GM19240 (cell line): ENCODE measurements around the gene HEXD.
"Not testable (repeated sequence)": the region's sequence is repeated elsewhere in the genome, so short reads cannot be mapped to it uniquely, and the experiment has no call there.

Source experiments
- DNase-seq: peaks from one replicate; pipeline ENCODE4 v3.0.0; 2011; ENCODE audit warnings: low spot score; ENCODE audit not compliant: insufficient read length

Gene HEXD

DNA sequence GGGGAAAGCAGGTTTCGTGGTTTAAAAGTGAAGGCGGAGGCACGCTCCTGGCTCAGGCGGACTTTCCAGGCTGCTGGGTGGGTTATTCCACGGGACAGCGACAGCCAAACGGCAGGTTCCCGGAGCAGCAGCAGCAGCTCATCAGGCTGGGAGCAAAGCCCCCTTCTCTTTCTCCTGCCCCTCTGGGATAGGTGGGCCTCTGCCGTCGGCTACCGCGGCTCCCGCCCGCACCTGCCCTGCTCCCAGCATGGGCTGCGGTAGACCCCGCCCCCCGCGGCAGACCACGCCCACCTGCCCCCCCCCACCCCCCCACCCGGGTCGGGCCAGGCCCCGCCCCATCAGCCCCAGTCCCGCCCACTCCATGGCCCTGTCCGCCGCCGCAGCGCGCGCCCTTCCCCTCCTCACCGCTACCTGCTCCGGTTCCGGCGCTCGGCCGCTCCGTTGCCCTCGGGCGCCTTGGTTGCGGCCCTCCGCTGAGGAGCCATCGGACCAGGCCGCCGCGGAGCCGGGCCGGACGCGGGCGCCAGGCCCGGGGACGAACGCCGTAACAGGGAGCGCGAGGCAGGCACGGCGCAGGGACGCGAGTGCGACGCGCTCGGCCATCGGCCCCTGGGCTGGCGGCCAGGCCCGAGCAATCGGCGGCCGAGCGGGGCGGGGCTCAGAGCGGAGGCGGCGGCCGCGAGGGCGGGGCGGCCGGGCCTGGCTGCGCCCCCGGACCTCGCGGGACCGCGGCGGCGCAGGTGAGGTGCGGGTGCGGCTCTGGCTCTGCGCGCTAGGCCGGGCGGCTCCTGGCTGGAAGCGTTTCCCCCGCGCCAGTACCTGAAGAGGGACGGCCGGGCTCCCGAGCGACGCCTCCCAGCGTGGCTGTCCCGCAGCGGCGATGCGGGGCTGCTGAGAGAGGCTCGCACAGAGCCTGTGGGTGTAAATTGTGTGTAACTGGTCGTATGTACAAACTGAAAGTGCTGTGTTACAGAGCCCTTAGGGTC, at the start of gene HEXD, which contains the start of gene OGFOD3:
Gene HEXD, plus strand, starts transcription at position 347 of the 986 bp plus-strand sequence. CDS start 1,453 bp downstream, outside the sequence.
Gene OGFOD3, minus strand, starts transcription at position 586 of the 986 bp plus-strand sequence. Its CDS starts 101 bp downstream, at position 485.
- DNase-seq = peak; percentile 87

DNA sequence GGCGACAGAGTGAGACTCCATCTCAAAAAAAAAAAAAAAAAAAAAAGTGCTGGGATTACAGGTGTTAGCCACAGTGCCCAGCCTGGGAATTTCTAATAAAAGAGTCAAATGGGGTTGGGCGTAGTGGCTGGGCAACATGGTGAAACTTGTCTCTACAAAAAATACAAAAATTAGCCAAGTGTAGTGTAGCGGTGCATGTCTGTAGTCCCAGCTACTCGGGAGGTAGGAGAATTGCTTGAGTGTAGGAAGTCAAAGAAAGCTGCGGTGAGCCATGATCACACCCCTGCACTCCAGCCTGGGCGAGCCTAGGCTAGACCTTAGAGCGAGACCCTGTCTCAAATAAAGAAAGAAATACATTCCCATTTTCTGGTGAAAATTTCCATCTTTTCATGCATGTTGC, 48.9 kb upstream of the HEXD start:
- DNase-seq = no peak

DNA sequence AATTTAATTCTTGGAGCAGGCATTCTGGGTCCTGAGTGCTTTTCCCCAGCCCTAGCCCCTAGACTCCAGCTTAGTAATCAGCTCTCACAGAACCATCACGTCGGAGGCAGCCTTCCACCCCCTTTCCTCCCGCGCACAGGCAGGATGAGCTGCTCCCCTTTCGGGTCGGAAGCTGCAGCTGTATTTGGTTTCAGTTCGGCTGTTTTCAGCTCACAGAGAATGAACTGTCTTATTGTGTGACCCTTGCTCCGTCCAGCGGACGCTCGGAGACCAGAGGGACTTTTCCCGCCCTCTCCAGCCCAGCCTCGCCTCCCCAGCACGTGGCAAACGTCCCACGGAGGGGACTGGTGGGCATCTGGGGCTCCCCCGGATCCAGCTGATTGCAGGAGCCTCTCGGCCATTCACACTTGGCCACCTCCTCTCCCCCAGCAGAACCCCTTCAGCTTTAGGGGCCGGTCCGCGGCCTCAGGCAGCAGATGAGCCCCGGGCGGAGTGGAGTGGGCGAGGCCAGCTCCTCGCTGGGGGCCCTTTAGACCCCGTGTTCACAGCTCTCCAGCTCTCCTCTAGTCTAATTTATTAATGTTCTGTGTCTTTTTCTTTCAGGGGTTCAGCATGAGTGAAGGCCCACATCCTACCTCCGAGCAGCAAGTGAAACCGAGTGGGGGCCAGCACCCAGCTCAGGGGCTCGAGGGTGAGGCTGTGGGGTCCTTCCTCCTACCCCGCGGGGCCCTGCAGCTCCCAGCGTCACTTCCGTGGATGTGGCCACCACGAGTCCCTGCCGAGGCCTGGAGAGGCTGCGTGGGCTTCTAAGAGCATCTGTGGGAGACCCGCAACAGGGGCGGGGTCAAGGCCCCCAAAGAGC, 47.4 kb upstream of the HEXD start:
- DNase-seq = peak; percentile 63

- no peak for DNase-seq
Measured at GRCh38 chr17:82371333-82372248, 46.6 kb upstream of the HEXD start, which contains the start of gene UTS2R. Gene UTS2R, plus strand, starts transcription at chr17:82371765. Its CDS starts 2,560 bp downstream, at chr17:82374325.

DNA sequence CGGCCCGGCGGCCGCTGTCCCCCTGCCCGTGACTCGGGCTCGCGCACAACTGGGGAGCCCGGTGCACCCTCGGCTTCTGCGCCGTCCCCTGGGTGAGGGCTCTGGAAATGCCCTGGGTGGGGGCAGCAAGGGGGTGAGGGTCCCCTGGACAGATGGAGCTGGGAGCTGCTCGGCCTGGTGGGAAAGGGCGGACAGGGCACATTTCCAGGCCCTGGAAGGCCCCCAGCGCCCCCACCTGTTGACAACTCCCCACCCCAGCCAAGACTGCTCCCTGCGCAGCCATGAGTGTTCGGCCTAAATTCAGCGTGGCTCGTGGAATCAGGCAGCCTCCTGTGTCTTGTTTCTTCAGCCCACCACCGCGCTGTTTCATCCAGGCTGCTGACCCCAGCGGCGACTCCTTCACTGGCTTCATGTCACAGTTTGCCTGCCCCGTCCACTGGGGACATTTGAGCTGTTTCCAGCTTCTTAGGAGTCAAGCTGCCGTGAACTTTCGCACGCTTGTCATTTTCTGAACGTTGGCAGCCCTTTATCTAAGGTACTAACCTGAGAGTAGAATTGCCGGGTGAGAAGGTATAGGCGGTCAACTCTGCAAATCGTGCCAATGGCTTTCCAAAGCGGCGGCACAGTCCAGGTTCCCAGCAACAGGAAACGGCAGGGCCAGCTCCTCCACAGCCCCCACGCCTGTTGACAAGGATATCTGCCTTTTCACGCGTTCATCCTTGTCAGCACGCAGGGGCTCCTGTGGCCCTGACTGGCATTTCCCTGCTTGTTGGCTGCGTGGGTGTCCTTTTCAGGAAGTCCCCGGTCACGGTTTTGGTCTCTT, 45.7 kb upstream of the HEXD start:
- no peak for DNase-seq

DNA sequence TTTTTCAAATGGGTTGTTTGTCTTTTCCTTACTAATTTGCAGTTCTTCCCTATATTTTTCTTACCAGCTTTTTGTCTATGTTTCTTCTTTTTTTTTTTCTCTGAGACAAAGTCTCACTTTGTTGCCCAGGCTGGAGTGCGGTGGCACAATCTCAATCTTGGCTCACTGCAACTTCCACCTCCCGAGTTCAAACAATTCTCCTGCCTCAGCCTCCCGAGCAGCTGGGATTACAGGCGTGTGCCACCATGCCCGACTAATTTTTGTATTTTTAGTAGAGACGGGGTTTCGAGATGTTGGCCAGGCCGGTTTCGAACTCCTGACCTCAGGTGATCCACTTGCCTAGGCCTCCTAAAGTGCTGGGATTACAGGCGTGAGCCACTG, 45.1 kb upstream of the HEXD start:
- not testable (repeated sequence) for DNase-seq

DNA sequence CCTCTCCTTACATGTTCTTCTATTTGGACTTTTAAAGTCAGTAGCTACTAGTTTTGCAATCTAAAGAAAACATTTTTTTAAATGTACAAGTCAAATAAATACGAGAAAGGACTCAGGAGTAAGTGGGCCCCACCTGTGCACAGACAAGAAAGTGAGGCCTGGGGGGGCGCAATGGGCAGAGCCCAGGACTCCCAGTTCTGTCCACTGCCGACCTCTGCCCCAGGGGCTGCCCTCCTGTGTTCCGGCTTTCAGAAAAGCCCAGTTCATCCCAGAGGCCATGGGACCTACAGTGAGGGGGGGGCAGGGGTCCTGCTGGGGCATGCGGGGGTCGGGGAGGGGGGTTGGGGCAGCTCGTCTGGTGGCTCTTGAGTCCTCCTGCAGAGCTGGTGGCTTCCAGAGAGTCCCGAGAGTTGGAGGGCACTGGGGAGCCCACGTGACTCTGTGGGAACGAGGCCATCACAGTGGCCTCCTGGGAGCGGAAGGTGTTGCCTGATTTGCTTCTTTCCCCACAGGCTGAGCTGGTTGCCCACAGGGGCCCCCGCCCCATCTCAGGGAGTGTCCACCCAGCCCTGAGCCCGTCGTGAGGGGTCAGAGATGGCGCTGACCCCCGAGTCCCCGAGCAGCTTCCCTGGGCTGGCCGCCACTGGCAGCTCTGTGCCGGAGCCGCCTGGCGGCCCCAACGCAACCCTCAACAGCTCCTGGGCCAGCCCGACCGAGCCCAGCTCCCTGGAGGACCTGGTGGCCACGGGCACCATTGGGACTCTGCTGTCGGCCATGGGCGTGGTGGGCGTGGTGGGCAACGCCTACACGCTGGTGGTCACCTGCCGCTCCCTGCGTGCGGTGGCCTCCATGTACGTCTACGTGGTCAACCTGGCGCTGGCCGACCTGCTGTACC, 44.2 kb upstream of the HEXD start:
- DNase-seq = no peak

GRCh38 chr17:82374626-82375331, 43.4 kb upstream of the HEXD start:
- no peak for DNase-seq

DNA sequence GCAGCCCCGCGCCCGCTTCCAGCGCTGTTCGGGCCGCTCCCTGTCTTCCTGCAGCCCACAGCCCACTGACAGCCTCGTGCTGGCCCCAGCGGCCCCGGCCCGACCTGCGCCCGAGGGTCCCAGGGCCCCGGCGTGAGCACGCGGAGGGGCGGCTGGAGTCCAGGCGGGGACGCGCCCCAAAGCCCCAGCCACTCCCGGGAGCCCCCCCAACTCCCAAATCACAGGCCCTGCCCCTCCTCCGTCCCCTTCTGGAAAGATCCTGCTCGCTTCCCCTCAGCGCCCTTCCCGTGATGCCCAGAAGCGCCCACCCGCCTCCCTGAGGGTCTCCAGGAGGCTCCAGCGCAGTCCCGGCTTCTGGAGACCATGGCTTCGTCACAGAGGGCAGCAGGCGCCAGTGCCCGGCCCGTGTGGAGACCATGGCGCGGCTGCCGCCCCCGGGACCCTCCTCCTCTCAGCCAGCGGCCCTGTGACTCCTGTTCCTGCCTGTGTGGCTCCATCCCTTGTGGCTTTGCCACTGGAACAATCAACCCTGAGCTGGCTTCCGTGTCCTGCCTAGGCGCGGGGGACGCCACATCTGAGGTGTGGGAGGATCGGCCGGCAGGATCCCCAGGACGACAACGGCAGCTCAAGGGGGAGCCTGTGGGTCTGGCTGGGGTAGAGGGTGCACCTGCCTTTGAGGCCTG, 42.6 kb upstream of the HEXD start:
- DNase-seq = no peak

DNA sequence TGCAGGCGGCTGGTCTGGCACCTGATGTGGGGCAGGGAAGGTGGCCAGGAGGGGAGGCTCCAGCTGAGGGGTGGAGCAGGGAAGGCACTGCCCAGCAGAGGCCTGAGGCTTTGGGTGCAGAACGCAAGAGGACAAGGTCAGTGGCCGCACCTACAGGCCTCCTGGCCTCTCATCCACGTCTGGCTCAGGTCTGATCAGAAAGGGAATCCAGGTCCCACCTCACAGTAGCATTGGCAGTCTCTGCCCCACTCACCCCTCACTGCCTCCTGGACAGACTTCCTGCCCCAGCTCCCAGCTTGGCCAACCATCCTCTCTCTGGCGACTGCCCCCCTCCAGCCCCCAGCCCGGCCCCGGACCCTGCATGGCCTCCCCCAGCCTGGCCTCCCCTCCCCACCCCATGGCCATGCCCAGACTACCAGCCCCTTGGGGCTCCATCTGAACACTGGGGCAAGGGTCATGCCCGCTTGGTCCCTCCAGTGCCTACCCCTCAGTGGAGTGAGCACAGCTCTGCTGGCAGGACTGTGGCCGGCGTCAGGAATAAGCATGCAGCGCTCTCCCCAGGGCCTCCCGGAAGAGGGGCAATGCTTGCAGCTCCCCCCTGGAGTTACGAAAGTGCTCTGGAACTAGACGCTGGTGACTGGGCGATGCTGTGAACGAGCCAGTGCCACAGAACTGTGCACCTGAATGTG, 42.0 kb upstream of the HEXD start:
- DNase-seq = no peak

GRCh38 chr17:82377294-82377693, 40.9 kb upstream of the HEXD start:
- DNase-seq = not testable (repeated sequence)

- no peak for DNase-seq
Measured at GRCh38 chr17:82377924-82378740, 40.0 kb upstream of the HEXD start.

DNA sequence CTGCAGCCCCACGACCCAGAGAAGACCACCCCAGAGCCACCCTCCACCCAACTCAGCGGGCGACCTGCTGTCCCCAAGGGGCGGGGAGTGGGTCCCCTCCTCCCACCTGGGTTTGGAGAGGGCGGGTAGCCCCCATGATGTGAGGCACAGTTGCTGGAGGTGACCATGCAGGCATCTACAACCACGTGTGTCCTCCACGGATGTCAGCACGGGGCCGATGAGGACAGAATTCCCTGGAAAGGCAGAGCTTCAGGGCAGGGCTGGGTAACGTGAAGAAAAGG, 39.5 kb upstream of the HEXD start:
- no peak for DNase-seq

DNA sequence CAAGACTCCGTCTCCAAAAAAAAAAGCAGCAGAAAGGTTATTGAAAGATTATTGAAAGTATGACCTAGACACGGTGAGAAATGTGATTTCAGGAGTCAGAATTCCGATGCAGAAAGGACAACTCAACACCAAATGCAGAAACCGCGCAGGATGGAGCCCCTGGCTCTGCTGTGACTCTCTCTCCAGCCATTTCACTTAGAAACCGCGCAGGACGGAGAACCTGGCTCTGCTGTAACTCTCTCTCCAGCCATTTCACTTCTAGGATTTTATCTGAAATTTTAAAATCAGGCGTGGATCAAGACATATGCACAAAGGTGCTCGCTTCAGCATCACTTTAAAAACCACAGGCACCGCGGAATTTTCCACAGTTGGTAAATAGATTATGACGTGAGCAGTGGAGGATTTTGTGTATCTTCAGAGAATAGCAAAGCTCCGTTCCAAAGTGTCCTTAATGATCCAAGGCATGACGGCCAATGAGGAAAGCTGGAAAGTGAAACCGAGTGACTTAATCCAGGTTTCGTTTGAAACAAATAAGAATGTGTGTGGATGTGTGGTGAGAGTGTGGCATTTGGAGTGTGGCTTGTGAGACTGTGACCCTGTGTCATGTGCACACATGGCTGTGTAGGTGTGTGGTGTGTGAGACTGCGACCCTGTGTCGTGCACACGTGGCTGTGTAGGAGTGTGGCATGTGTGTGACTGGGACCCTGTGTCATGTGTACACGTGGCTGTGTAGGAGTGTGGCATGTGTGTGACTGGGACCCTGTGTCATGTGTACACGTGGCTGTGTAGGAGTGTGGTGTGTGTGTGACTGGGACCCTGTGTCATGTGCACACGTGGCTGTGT, 37.1 kb upstream of the HEXD start:
- no peak for DNase-seq

- not testable (repeated sequence) for DNase-seq
Measured at GRCh38 chr17:82381703-82382009, 36.5 kb upstream of the HEXD start.
